Thoracic aorta (tissue), 2 donors: ENCODE results near the gene FOLH1. TPM values are rescaled to one million over a fixed set of nuclear protein-coding genes. Genes with fewer than 3 reads are reported as not detected.
"Not testable (repeated sequence)": the region's sequence is repeated elsewhere in the genome, so short reads cannot be mapped to it uniquely, and the experiment has no call there.

Experiments used
- ATAC-seq: fragments of 150-250 bp; one replicate; pipeline ENCODE4 v1.8.0; 2017; ENCODE audit warnings: low read depth; ENCODE audit not compliant: insufficient number of reproducible peaks, low FRiP score
- DNase-seq: peaks from one replicate; pipeline ENCODE4 v3.0.0-alpha.2; 2020; ENCODE audit warnings: low spot score
- H3K27ac ChIP-seq, 2 donors: fragments of 200-600 bp; sonication (generic); 1 replicate in 1 of 2; 2 replicates in 1 of 2; pipeline ENCODE4 v1.5.1; 2016; ENCODE audit warnings: mild to moderate bottlenecking in 2 of 2, moderate library complexity in 2 of 2
- H3K27me3 ChIP-seq: fragments of 200-600 bp; sonication (generic); replicated peaks from 2 replicates; pipeline ENCODE4 v1.6.0; 2016; ENCODE audit warnings: mild to moderate bottlenecking; ENCODE audit not compliant: insufficient read depth
- H3K36me3 ChIP-seq: fragments of 200-600 bp; sonication (generic); one replicate; pipeline ENCODE4 v1.5.1; 2016
- H3K4me1 ChIP-seq, 2 donors: fragments of 200-600 bp; sonication (generic); 1 replicate in 1 of 2; 2 replicates in 1 of 2; pipeline versions ENCODE4 v1.5.1 to v1.6.0; 2016; ENCODE audit warnings: low read depth in 2 of 2, mild to moderate bottlenecking in 1 of 2; ENCODE audit not compliant: control insufficient read depth in 1 of 2
- H3K4me3 ChIP-seq: fragments of 200-600 bp; sonication (generic); 2 replicates; pipeline ENCODE4 v1.5.1; 2016; ENCODE audit warnings: mild to moderate bottlenecking
- H3K9me3 ChIP-seq: fragments of 200-600 bp; sonication (generic); 2 replicates; pipeline ENCODE4 v1.5.1; 2016
- CTCF ChIP-seq: fragments of 200-600 bp; sonication (generic); IDR thresholded peaks from one replicate; pipeline ENCODE4 v1.5.1; 2019; ENCODE audit warnings: antibody characterized with exemption
- total RNA-seq, 2 donors: library from RNA; depleted of rRNA; stranded (reverse); fragments of >200 nt; gene quantifications; one replicate each; pipeline versions ENCODE4 v1.1.0 to v1.2.3, GENCODE V29; 2016

FOLH1 gene
- total RNA-seq, 2 donors from 2014 or later: 0.63 to 4.7 TPM

GRCh38 chr11:49184756-49185155 lies 23.6 kb downstream of the FOLH1 start:
- not testable (repeated sequence) for H3K4me3 ChIP-seq, H3K36me3 ChIP-seq, H3K27me3 ChIP-seq, H3K4me1 ChIP-seq, H3K9me3 ChIP-seq, DNase-seq, ATAC-seq, H3K27ac ChIP-seq

GRCh38 chr11:49177936-49178335 lies 30.5 kb downstream of the FOLH1 start:
- DNase-seq, H3K27ac ChIP-seq, H3K4me3 ChIP-seq, H3K4me1 ChIP-seq, H3K27me3 ChIP-seq, H3K36me3 ChIP-seq, ATAC-seq, H3K9me3 ChIP-seq: not testable (repeated sequence)

- H3K27ac ChIP-seq, H3K9me3 ChIP-seq, DNase-seq, H3K36me3 ChIP-seq, H3K4me1 ChIP-seq, ATAC-seq, H3K27me3 ChIP-seq, H3K4me3 ChIP-seq: not testable (repeated sequence)
Measured at GRCh38 chr11:49175378-49175777, 33.0 kb downstream of the FOLH1 start.

GRCh38 chr11:49174691-49175366 lies 33.6 kb downstream of the FOLH1 start:
- not testable (repeated sequence) for H3K4me1 ChIP-seq, H3K9me3 ChIP-seq, H3K36me3 ChIP-seq, ATAC-seq, H3K27me3 ChIP-seq, H3K4me3 ChIP-seq, DNase-seq, H3K27ac ChIP-seq

- ATAC-seq, H3K36me3 ChIP-seq, H3K9me3 ChIP-seq, H3K27ac ChIP-seq, DNase-seq, H3K4me3 ChIP-seq, H3K27me3 ChIP-seq, H3K4me1 ChIP-seq: not testable (repeated sequence)
Measured at GRCh38 chr11:49171613-49172012, 36.8 kb downstream of the FOLH1 start.

- not testable (repeated sequence) for H3K4me3 ChIP-seq, H3K4me1 ChIP-seq, H3K36me3 ChIP-seq, DNase-seq, ATAC-seq, H3K9me3 ChIP-seq, H3K27ac ChIP-seq, H3K27me3 ChIP-seq
Measured at GRCh38 chr11:49169579-49169978, 38.8 kb downstream of the FOLH1 start.

GRCh38 chr11:49168992-49169391 lies 39.4 kb downstream of the FOLH1 start:
- H3K27ac ChIP-seq, H3K27me3 ChIP-seq, H3K4me3 ChIP-seq, H3K4me1 ChIP-seq, DNase-seq, H3K36me3 ChIP-seq, ATAC-seq, H3K9me3 ChIP-seq: not testable (repeated sequence)

GRCh38 chr11:49151211-49151610 lies 57.2 kb downstream of the FOLH1 start:
- TF ChIP-seq CTCF: no peak
- Histone ChIP-seq H3K27me3 (no peaks in the 10 kb centered on the region), H3K36me3 (no peaks in the 10 kb centered on the region), H3K4me3 (no peak overlapping the region), H3K9me3 (no peaks in the 10 kb centered on the region), H3K27ac (no peak overlapping the region), H3K4me1 (no peaks in the 10 kb centered on the region)
- no peak for ATAC-seq
- no peak for DNase-seq

GRCh38 chr11:49102356-49102755 lies 106.0 kb downstream of the FOLH1 start:
- not testable (repeated sequence) for H3K27me3 ChIP-seq, H3K4me3 ChIP-seq, H3K36me3 ChIP-seq, H3K27ac ChIP-seq, H3K9me3 ChIP-seq, DNase-seq, H3K4me1 ChIP-seq, ATAC-seq

Other genes starting within 250 kb of the FOLH1 start
- gene TRIM51G, start 224.7 kb downstream of the FOLH1 start, total RNA-seq: not detected
- gene TRIM49B, start 179.8 kb downstream of the FOLH1 start, total RNA-seq: not detected
- gene TRIM64C, start 149.5 kb downstream of the FOLH1 start, total RNA-seq: not detected